Left ventricle myocardium superior (tissue), 1 donor: ENCODE results near the gene SAMD3. TPM values are rescaled to one million over a fixed set of nuclear protein-coding genes. Genes with fewer than 3 reads are reported as not detected.

Source experiments
- ATAC-seq: fragments of 200-7000 bp; cut with Tn5 transposase; one replicate; pipeline ENCODE4 v1.9.1; 2020; ENCODE audit warnings: mild to moderate bottlenecking, moderate library complexity
- DNase-seq: peaks from one replicate; pipeline ENCODE4 v3.0.0-alpha.2; 2020
- intact Hi-C: fragments of 100-400 bp; cut with micrococcal nuclease; formaldehyde crosslinking; loops from one replicate; pipeline ENCODE4 v1.11.0; 2022
- total RNA-seq: library from RNA; stranded (reverse); fragmentation: NEBNext Ultra II Directional; extraction: Animal tissue kit (Norgen Biotek cat#: 25700); gene quantifications from one replicate; pipeline ENCODE4 v1.2.1, GENCODE V29; 2021
- donor health status: DM: no; HTN: yes; CAD: no; lungs with severe emphysema.

The SAMD3 gene
- total RNA-seq, 1 donor from 2014 or later: 0.32 TPM

DNA sequence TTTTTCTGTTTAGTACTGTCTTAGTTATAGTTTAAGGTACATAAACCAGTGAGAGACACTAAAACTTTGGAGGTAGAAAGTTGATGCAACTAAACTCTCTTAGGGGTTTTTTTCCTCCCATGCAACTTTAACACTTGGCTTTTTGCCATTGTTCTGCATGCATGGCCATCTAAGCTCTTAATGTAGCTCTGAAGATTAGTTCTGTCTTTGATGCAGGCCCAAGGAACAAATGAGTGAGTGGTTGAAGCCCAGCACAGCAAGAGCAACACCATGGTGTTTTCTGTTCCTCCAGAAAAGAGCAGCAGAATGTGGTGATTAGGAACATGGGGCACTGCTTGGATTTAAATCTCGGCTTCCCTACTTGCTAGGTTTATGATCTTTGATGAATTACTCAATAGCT is 115.0 kb downstream of the SAMD3 start:
- DNase-seq (no peak), ATAC-seq (no peak)
- intact Hi-C loops: no loop called here

DNA sequence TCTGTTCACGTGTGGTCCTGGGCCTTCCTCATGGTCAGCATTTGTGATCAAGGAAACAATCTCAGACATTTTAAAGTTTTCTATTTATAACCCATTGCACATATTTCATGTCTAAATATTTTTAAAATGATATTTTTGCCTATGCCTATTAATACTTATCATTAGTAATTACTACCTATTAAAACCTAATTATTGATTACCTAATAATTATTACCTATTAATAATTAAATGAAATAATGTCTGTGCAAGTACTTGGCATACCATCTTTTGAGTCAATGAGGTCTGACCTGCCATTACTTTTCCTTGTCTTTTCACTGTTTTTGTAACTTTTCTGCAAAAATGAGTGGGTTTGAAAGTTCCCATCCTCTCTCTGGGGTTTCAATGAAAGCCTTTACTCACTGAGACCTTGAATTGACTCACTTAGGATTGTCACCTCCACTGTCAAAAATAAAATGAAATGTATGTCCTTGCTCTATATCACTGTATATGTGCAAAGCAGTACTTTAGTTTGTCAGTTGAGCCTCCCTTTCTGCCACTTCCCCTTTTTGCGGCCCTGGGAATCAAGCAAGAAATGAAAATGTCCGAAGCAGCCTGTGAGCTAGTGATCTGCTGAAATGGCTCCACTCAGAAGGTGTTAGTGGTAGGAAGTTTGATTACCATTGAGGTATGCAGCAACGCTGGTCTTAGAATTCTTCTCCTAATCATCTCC is 116.6 kb downstream of the SAMD3 start:
- intact Hi-C loops: no loop called here

DNA sequence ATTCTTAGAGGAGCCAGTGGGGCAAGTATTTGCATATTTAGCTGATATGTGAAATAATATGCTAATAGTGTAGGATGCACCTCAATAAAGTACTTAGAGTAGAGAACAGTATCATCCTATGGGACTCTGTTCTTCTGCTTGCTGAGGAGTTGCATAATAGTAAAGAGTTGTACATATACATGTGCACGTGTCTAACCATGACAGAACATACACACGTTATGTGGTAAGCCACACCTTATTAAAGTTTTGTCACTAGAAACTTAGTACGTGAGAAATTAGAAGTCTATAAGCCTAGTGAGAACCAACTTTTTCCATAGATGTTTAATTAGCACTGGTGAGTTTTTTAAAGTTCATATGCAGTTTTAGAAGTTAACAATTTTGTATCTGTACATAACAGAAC is 123.6 kb downstream of the SAMD3 start:
- no peak for ATAC-seq
- intact Hi-C loops: no loop called here
- DNase-seq: no peak

More for the DNA sequence above, 116.6 kb downstream of the SAMD3 start:
- DNase-seq: no peak
- ATAC-seq: no peak

DNA sequence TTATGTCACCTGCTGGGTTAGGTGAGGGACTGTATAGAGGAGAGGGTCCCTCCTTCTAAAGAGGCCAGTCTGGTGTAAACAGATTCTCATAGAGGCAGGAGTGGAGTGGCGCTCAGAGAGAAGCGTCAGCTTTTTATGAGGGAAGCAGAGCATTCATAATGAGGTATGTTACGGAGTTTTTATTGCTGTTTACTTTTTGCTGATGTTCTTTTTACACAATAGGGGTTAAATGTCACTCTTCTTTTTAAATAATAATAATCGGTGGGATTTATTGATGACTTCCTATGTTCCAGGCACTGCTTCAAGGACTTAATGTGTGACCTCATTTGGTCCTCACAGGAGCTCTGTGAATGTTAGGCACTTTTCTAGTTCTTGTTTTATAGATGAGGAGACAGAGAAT is 124.4 kb downstream of the SAMD3 start:
- intact Hi-C loops: no loop called here
- DNase-seq (no peak), ATAC-seq (no peak)

Other genes with a start within 250 kb of the SAMD3 start
- gene L3MBTL3, start 204.4 kb downstream of the SAMD3 start, total RNA-seq: 4.3 TPM
- 0.15 TPM for gene TMEM200A, start 143.1 kb upstream of the SAMD3 start, total RNA-seq